Measurements from ENCODE around the gene GALM. TPM values are rescaled to one million over a fixed set of nuclear protein-coding genes. Genes with fewer than 3 reads are reported as not detected.

GALM gene
- total and polyA plus RNA-seq, 2 of the 13 experiments (the other 11 are each of a cell fraction or from before 2014, with no cell fraction given): 65.5 to 90.0 TPM

- TF ChIP-seq RBFOX2 (IDR thresholded peaks at IDR 0.05; ENCODE audit: low read depth, low read length): 0 out of 2 replicates have a peak, but pooled peaks have one; percentile 40
- peak; percentile 28; the same call in 1 of the 2 replicates for TF ChIP-seq RXRB (CRISPR knock-in tag; IDR thresholded peaks at IDR 0.05; ENCODE audit: borderline replicate concordance)
- 0 out of 2 replicates have a peak, but pooled peaks have one; percentile 9 for TF ChIP-seq ZNF431 (CRISPR knock-in tag; IDR thresholded peaks at IDR 0.05; ENCODE audit: borderline replicate concordance, low read depth)
- TF ChIP-seq HNF4G (IDR thresholded peaks at IDR 0.05; ENCODE audit: borderline replicate concordance, low read depth, low read length): peak; percentile 76
- peak; percentile 11; the same call in 1 of the 2 replicates for TF ChIP-seq HNF4G (CRISPR knock-in tag; IDR thresholded peaks at IDR 0.05; ENCODE audit: borderline replicate concordance, low read depth)
- peak; percentile 4 for TF ChIP-seq TEAD3 (CRISPR knock-in tag; optimal IDR thresholded peaks at IDR 0.05; ENCODE audit: borderline replicate concordance)
Measured at GRCh38 chr2:38666556-38666910, 619 bp downstream of the GALM start (continued).

- H3K27me3 ChIP-seq (ENCODE audit: control insufficient read depth in 1 of 2, insufficient read depth in 2 of 2, low read length in 2 of 2): no peaks in the 10 kb centered on the region; a peak in 1 of 5 replicates
- intact Hi-C loops (cut with micrococcal nuclease; ENCODE audit: unreplicated experiment): loop anchor here (2.0 kb wide), 1 partner anchor 57 kb away; no protein-coding TSS in a partner anchor
- peaks cover 67% of the 10 kb centered on the region for H3K4me1 ChIP-seq (ENCODE audit: insufficient read depth, low read length)
- ATAC-seq (no peak), DNase-seq (ENCODE audit: low spot score) (no peak), FAIRE-seq (no peak)
- 70% methylated on average over 4 of the region's 4 CpGs for WGBS (ENCODE audit: low lambda C conversion rate)
- in situ Hi-C loops (cut with HindIII; ENCODE audit: extremely low pct_ligation_motif_present, low pct_unique_long_range_greater_than_20kb): loop anchor here (5.0 kb wide), 1 partner anchor 66 kb away; the partner anchor contains the start of gene HNRNPLL
- H4K20me1 ChIP-seq (ENCODE audit: insufficient read depth, low read length): no peaks in the 10 kb centered on the region; the same call in 1 of the 2 replicates
- no peaks in the 10 kb centered on the region for H3K9me3 ChIP-seq (ENCODE audit: low read length)
- H3K4me3 ChIP-seq (replicated peaks in 1 of 3; ENCODE audit: insufficient read depth in 1 of 3, low read depth in 2 of 3, low read length in 3 of 3): 0 out of 6 replicates have a peak overlapping the region, but pooled peaks of 2 of the 3 experiments have one; percentile 0 to 4
- no peak overlapping the region for H3K27ac ChIP-seq (ENCODE audit: extremely low read length, insufficient read depth, low read length)
- peaks cover 0 to 2% of the 10 kb centered on the region in 2 experiments; a peak in 2 of 5 replicates for H3K36me3 ChIP-seq (replicated peaks in 1 of 2; ENCODE audit: control insufficient read depth in 1 of 2, insufficient read depth in 2 of 2, low read length in 2 of 2)
- CTCF ChIA-PET (ENCODE audit: low intra/inter-chr PET ratio, low total read pairs): no interaction called here
- no peak for TF ChIP-seq ZNF839 (CRISPR knock-in tag; IDR thresholded peaks at IDR 0.05; ENCODE audit: borderline replicate concordance)
- TF ChIP-seq ZNF770 (CRISPR knock-in tag; IDR thresholded peaks at IDR 0.05): peak; percentile 94
- TF ChIP-seq ZMYM3 (CRISPR knock-in tag; IDR thresholded peaks at IDR 0.05): 0 out of 2 replicates have a peak, but pooled peaks have one; percentile 15
- POLR2A ChIA-PET: interaction anchor here (1.0 to 3.7 kb wide), 2 partner anchors 66 to 83 kb away, joined by 4 to 48 read pairs; partner anchors contain the start of genes HNRNPLL and SRSF7
- H3K79me2 ChIP-seq (ENCODE audit: insufficient read depth, low read length): peaks cover 68% of the 10 kb centered on the region
- H2AFZ ChIP-seq (ENCODE audit: low read length): no peak overlapping the region
- no TSS peak for BruUV-seq (replicated peaks)
- H3K9ac ChIP-seq (ENCODE audit: insufficient read depth, low read depth, low read length): no peak overlapping the region
- H3K4me2 ChIP-seq (ENCODE audit: low read depth, low read length): peak overlapping the region; percentile 99
Measured at GRCh38 chr2:38668092-38668491, 2.2 kb downstream of the GALM start.

All from HepG2 (cell line).